GM21360 (cell line): Measurements from ENCODE around the gene STARD5.

Experiments used
- ATAC-seq: cut with Tn5 transposase; IDR thresholded peaks from one replicate; pipeline ENCODE4 v1.9.1; 2021; ENCODE audit warnings: mild to moderate bottlenecking, moderate library complexity; ENCODE audit not compliant: unreplicated experiment

STARD5 gene

GRCh38 chr15:81261172-81261811 is 62.6 kb downstream of the STARD5 start:
- ATAC-seq = no peak

DNA sequence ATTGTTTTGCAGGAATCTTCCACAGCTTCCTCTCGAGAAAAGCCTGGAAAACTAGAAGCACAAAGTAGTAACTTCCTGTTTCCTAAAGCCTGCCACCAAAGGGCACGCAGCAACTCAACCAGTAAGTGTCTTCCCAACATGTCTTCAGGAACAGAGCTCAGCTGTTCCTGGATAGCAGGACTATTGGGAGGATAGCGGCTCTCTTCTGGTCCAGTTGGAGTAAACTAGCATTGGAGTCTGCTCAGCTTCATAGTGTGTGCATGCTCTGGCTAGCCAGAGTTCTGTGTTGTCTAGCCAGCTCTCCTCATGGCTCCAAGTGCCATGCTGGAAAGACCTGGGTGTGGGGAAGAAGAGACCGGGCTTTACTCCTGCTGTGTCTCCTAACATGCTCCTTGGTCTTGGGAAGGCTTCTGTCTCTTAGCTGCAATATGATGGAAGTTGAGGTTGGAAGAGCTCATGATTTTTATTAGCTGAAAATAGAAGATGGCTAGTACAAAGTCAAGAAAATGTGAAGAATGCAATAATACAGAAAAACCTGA is 64.1 kb downstream of the STARD5 start:
- ATAC-seq = no peak
